NCI-H146 (cell line): Measurements from ENCODE around the gene PEX11B.
A peak's percentile ranks its signal among the peaks of the same experiment; 100 is the strongest.
"Not testable (repeated sequence)": the region's sequence is repeated elsewhere in the genome, so short reads cannot be mapped to it uniquely, and the experiment has no call there.

Experiments
- DNase-seq: peaks from one replicate; lab custom pipeline; 2025; lab: John Stamatoyannopoulos, UW

PEX11B gene

GRCh38 chr1:145952903-145953302 lies 34.4 kb upstream of the PEX11B start:
- DNase-seq = no peak

DNA sequence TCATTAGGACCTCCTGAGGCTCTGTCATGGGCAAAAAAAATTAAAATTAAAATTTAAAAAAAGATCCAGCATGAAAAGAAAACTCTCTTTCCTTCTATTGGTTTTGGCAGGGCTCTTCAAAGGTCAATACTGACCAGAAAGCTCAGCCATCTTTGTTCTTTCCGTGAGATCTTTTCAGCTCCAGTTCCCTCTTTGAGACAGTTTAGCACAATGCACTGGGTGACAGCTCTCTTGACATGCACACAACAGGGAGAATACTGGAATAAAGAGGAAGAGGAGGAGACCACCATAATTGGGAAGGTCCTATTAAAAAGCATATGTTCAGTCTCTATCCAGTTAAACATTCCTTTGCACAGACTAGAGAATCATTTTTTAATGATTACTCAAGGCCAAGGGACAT lies 33.0 kb upstream of the PEX11B start:
- DNase-seq = no peak

- no peak for DNase-seq
Measured at GRCh38 chr1:145949219-145949618, 30.7 kb upstream of the PEX11B start.

DNA sequence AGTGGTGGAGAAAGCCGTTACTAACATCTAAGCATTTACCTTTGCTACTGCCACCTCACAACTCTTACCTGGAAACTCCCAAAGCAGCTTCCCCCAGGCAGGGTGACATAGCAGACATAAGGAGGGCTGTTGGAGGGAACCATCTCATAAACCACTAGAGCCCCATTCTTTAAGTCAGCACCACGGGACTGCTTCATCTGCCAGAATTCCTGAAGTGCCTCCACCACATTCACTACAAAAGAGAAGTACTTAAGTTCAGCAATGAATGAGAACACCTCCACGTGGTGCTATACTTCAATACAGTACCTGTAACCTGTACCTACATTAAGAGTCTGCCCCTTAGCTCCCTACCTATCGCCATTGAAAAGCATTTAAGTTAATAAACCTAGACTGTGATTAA lies 29.0 kb upstream of the PEX11B start:
- DNase-seq = no peak

DNA sequence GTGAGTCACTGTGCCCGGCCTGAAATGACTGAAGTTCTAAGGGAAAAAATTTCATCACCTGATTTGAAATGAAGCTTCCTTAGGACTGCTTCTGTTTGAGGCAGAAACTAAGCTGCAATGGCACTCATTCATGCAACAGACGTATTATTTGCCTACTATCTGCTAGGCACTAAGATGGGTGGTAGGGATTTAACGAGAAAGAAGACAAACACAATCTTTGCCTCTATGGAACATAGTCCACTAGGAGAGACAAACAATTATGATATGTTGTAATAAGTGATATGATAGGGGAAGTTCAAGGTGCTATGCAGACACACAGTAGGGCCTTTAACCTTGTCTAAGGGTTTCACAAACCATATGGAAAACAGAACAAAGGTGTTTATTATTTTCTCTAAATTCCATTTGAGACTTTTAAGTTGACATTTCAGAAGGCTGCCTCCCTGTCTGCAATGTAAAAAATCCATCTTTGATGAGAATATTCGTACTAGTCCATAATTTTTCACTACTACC lies 28.0 kb upstream of the PEX11B start:
- no peak for DNase-seq

DNA sequence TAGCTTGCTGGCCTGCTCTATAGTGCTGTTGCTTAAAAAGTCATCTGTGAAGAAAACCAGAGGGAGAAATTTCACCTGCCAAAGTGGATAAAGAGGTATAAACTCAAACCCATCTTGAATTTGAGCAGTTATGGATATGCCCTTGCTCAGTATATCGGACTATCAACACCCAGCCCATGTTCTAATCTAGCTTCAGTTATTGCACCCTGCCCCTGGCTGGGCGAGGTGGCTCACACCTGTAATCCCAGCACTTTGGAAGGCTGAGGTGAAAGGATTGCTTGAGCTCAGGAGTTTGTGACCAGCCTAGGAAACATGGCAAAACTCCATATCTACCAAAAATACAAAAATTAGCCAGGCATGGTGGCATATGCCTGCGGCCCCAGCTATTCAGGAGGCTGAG lies 26.0 kb upstream of the PEX11B start:
- no peak for DNase-seq

- no peak for DNase-seq
Measured at GRCh38 chr1:145942871-145943270, 24.4 kb upstream of the PEX11B start.

GRCh38 chr1:145942405-145942804 lies 23.9 kb upstream of the PEX11B start:
- DNase-seq = no peak

- DNase-seq = no peak
Measured at GRCh38 chr1:145937436-145937835, 18.9 kb upstream of the PEX11B start.

- no peak for DNase-seq
Measured at GRCh38 chr1:145936247-145936646, 17.7 kb upstream of the PEX11B start.

GRCh38 chr1:145935708-145936107 lies 17.2 kb upstream of the PEX11B start:
- DNase-seq = no peak

DNA sequence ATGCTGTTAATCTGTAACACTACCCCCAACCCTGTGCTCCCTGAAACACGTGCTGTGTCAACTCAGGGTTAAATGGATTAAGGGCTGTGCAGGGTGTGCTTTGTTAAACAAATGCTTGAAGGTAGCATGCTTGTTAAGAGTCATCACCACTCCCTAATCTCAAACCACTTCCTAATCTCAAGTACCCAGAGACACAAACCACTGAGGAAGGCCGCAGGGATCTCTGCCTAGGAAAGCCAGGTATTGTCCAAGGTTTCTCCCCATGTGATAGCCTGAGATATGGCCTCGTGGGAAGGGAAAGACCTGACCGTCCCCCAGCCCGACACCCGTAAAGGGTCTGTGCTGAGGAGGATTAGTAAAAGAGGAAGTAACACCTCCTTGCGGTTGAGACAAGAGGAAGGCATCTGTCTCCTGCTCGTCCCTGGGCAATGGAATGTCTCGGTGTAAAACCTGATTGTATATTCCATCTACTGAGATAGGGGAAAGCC lies 14.0 kb upstream of the PEX11B start:
- not testable (repeated sequence) for DNase-seq

- peak; percentile 26 for DNase-seq
Measured at GRCh38 chr1:145927916-145928643, 9.6 kb upstream of the PEX11B start.

DNA sequence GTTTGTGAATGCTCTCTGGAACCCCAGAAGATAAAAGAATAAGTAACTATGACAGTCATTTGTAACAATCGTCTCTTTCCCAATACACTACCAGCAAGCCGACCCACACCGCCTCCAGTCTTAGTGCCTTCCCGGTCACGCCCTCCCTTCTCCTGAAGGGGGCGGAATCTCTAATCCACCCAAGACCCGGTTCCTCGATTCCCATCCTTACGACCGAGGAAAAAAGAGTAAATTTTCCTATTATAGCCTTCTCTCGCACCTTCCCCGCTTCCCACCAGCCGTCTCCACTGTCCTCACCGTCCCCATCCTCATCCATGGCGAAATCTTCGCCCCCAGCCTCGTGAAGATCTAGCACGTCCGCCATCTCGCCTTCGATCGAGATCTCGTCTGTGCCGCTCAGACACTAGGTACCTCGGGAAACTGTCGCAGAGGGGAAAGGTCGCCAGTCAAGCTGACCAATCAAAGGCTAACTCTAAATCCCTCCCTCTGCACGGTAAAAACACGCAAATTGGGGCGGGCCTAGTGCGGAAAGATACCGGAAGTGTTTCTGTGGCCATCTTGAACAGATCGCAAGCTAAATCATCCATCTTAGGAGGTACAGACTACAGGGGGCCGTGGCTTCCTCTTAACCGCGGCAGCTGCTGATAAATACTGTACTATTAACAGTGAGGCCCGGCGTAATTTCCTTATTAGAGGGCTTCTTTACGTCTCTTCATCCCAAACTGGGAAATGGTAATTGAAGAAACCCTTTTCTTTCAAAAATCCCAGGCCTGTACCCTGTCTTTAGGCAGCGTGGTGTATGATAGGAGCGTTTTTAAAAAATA lies 8.8 kb upstream of the PEX11B start, which contains the start of gene RBM8A:
RBM8A (minus strand) TSS at position 422 of the 824 bp plus-strand sequence; CDS start at position 364, 58 bp downstream.
- peak; percentile 99 for DNase-seq

GRCh38 chr1:145926686-145927062 lies 8.2 kb upstream of the PEX11B start:
- no peak for DNase-seq

- no peak for DNase-seq
Measured at GRCh38 chr1:145922266-145922665, 3.7 kb upstream of the PEX11B start.

DNA sequence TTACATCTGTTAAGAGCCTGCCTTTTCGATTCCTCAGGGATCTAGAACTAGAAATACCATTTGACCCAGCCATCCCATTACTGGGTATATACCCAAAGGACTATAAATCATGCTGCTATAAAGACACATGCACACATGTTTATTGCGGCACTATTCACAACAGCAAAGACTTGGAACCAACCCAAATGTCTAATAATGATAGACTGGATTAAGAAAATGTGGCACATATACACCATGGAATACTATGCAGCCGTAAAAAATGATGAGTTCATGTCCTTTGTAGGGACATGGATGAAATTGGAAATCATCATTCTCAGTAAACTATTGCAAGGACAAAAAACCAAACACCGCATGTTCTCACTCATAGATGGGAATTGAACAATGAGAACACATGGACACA lies 1.8 kb upstream of the PEX11B start:
- not testable (repeated sequence) for DNase-seq

GRCh38 chr1:145918992-145919939 lies 749 bp upstream of the PEX11B start:
- peak; percentile 69 for DNase-seq

- no peak for DNase-seq
Measured at GRCh38 chr1:145917595-145917994, 922 bp downstream of the PEX11B start.

DNA sequence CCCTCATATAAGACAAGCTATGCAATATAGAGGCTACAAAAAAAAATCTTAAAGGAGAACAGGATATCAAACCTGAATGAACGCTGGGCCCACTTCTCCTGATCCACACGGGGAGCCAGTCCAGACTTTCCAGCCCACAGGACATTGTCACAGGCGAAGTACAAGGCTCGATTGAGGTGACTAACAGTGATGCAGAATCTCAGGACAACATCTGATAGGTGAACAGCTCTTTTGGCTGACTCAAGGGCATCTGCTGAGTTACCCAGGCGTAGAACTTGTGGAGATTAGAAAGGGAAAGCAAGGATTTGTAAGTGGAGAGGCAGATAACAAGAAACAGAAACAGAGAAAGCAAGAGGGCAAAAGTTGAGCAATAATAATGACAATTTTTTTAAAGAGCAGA lies 1.8 kb downstream of the PEX11B start:
- no peak for DNase-seq

DNA sequence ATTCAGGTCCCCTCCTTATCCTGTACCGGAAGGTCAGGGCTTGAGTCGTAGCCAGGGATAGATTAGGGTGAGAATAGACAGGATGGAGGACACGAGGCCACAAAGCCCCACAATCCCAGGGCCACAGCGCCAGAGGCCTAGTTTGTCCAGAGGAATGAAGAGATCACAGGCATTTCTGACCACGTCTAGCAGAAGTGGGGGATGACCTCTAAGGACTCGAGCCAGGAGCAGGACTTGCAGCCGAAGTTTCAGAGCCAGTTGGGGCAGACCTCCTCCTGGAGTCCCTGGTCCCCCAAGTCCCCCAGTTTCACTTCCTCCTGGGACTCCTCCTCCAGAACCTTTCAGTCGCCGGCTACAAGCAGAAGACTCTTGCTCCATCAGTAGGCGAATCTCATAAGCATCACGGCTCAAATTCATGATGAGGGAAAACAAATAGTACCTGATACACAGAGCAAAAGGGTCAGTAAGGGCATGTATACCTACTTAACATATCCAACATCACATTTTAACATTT lies 6.3 kb downstream of the PEX11B start:
- DNase-seq = no peak

GRCh38 chr1:145908653-145909052 lies 9.9 kb downstream of the PEX11B start:
- no peak for DNase-seq
